HepG2 (cell line): ENCODE measurements around the gene NGRN.

ENCODE experiments used
- CREB3 ChIP-seq: sonication (generic); formaldehyde crosslinking; IDR thresholded peaks from 2 replicates; pipeline ENCODE4 v1.5.0; 2020; ENCODE audit warnings: missing genetic modification reagents
- CTCF ChIP-seq: sonication (generic); formaldehyde crosslinking; IDR thresholded peaks from 2 replicates; pipeline ENCODE4 v1.5.0; 2020; ENCODE audit warnings: mild to moderate bottlenecking, missing genetic modification reagents, moderate library complexity
- EZH2 ChIP-seq: conservative IDR thresholded peaks from 2 replicates; pipeline ENCODE4 v1.6.1; 2012; ENCODE audit warnings: mild to moderate bottlenecking, low read depth, low read length, moderate library complexity
- FOSL1 ChIP-seq: sonication (generic); formaldehyde crosslinking; IDR thresholded peaks from 2 replicates; pipeline ENCODE4 v1.9.0; 2021; ENCODE audit warnings: missing genetic modification reagents, borderline replicate concordance
- NFE2L2 ChIP-seq: fragments of 150-350 bp; IDR thresholded peaks from 2 replicates; pipeline ENCODE4 v1.6.1; 2014; ENCODE audit warnings: low read length
- POLR2A ChIP-seq, 2 experiments: IDR thresholded peaks; 2 replicates each; pipeline ENCODE4 v1.6.1; 2011; ENCODE audit warnings: low read depth in 2 of 2, low read length in 2 of 2, mild to moderate bottlenecking in 1 of 2, moderate library complexity in 1 of 2; ENCODE audit not compliant: insufficient read depth in 1 of 2
- SMAD9 ChIP-seq: sonication (generic); formaldehyde crosslinking; IDR thresholded peaks from 2 replicates; pipeline ENCODE4 v1.5.1; 2020; ENCODE audit warnings: mild to moderate bottlenecking, missing genetic modification reagents
- SMYD3 ChIP-seq: sonication (generic); formaldehyde crosslinking; IDR thresholded peaks from 2 replicates; pipeline ENCODE4 v1.8.1; 2023; ENCODE audit warnings: mild to moderate bottlenecking, missing genetic modification reagents
- SP2 ChIP-seq: sonication (generic); formaldehyde crosslinking; IDR thresholded peaks from 2 replicates; pipeline ENCODE4 v1.5.1; 2020; ENCODE audit warnings: mild to moderate bottlenecking, missing genetic modification reagents
- TAF1 ChIP-seq: sonication (generic); formaldehyde crosslinking; IDR thresholded peaks from 2 replicates; pipeline ENCODE4 v1.4.0; 2020; ENCODE audit warnings: missing genetic modification reagents
- ZBTB7B ChIP-seq: sonication (generic); formaldehyde crosslinking; IDR thresholded peaks from 2 replicates; pipeline ENCODE4 v1.4.0; 2020; ENCODE audit warnings: missing genetic modification reagents
- ZFP36 ChIP-seq: fragments of 150-350 bp; IDR thresholded peaks from 2 replicates; pipeline ENCODE4 v1.6.1; 2018; ENCODE audit warnings: borderline replicate concordance, low read length, low read depth; ENCODE audit not compliant: partially characterized antibody
- ZMYM3 ChIP-seq: sonication (generic); formaldehyde crosslinking; IDR thresholded peaks from 2 replicates; pipeline ENCODE4 v1.5.1; 2020; ENCODE audit warnings: mild to moderate bottlenecking, missing genetic modification reagents

GRCh38 chr15:90297021-90297420, 31.5 kb downstream of the NGRN start:
- TF ChIP-seq EZH2 (no peak), NFE2L2 (no peak), CTCF (CRISPR knock-in tag) (no peak), ZFP36 (no peak), SP2 (no peak), POLR2A (IDR thresholded peaks at IDR 0.05; ENCODE audit: insufficient read depth in 1 of 2, low read depth in 2 of 2, low read length in 2 of 2) (no peak), ZBTB7B (CRISPR knock-in tag) (no peak), TAF1 (CRISPR knock-in tag) (no peak), SMYD3 (CRISPR knock-in tag) (no peak), SMAD9 (no peak), CREB3 (CRISPR knock-in tag) (no peak), ZMYM3 (CRISPR knock-in tag) (no peak), FOSL1 (CRISPR knock-in tag) (no peak)
